Activated T-cell treated with anti-CD3 and anti-CD28 coated beads, Interleukin-2, amount 50 U/mL, for 72 hours (primary cell): Measurements from ENCODE around the gene CHCHD10. TPM values are rescaled to one million over a fixed set of nuclear protein-coding genes. Genes with fewer than 3 reads are reported as not detected.
"Not testable (repeated sequence)": the region's sequence is repeated elsewhere in the genome, so short reads cannot be mapped to it uniquely, and the experiment has no call there.

ENCODE experiments used
- ATAC-seq, 2 donors: fragments of 150-1000 bp; cut with Tn5 transposase; replicated peaks in 1 of 2; 2 replicates each; pipeline ENCODE4 v1.10.0; 2021; ENCODE audit warnings: moderate library complexity in 2 of 2, mild to moderate bottlenecking in 1 of 2
- DNase-seq, 2 donors: peaks; one replicate each; pipeline ENCODE4 v3.0.0; 2021 to 2022; ENCODE audit warnings: mixed read lengths in 1 of 2
- H3K27ac Mint-ChIP-seq: one replicate; pipeline ENCODE4 v1.8.0; 2022; ENCODE audit warnings: mild to moderate bottlenecking, moderate library complexity, mixed read lengths
- H3K27me3 Mint-ChIP-seq: one replicate; pipeline ENCODE4 v1.8.0; 2022; ENCODE audit warnings: low read depth, mixed read lengths
- H3K36me3 Mint-ChIP-seq, 2 donors: one replicate each; pipeline ENCODE4 v1.8.0; 2022; ENCODE audit warnings: mixed read lengths in 2 of 2, mild to moderate bottlenecking in 1 of 2; ENCODE audit not compliant: insufficient read depth in 2 of 2
- H3K4me1 Mint-ChIP-seq: one replicate; pipeline ENCODE4 v1.8.0; 2022; ENCODE audit warnings: low read depth, mixed read lengths
- H3K4me3 Mint-ChIP-seq, 2 donors: one replicate each; pipeline ENCODE4 v1.8.0; 2022; ENCODE audit warnings: mild to moderate bottlenecking in 2 of 2, mixed read lengths in 2 of 2, moderate library complexity in 2 of 2
- H3K9me3 Mint-ChIP-seq, 2 donors: one replicate each; pipeline ENCODE4 v1.8.0; 2022; ENCODE audit warnings: mixed read lengths in 2 of 2
- total RNA-seq, 2 donors: library from RNA; stranded (reverse); gene quantifications; one replicate each; pipeline ENCODE4 v1.2.3, GENCODE V29; 2022

The CHCHD10 gene
- total RNA-seq, 2 donors from 2014 or later: 54.4 to 62.5 TPM

DNA sequence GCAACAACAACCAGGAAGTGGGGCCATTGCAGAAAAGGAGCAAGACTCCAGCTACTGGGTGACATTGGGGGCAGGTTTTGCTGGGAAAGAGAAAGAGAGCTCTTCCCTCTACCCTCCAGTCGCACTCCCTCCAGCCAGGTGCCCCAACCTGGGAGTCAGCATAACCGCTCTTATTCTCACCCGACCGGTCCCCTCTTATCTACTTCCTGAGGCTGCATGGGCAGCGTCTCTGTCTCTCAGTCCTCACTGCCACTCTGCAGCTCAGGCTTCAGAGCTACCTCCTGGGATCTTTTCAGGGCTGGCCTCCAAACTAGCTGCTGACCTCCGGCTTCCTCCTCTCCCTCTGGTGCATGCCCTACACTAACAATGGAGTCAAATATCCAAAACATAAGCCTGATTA is 22.0 kb downstream of the CHCHD10 start:
- Mint-ChIP-seq H3K4me1 (peaks cover 12% of the 10 kb centered on the region), H3K27ac (no peak overlapping the region), H3K27me3 (no peaks in the 10 kb centered on the region), H3K4me3 (no peak overlapping the region), H3K36me3 (peaks cover 13 to 14% of the 10 kb centered on the region in 2 donors), H3K9me3 (no peaks in the 10 kb centered on the region)
- no peak for DNase-seq
- no peak for ATAC-seq

DNA sequence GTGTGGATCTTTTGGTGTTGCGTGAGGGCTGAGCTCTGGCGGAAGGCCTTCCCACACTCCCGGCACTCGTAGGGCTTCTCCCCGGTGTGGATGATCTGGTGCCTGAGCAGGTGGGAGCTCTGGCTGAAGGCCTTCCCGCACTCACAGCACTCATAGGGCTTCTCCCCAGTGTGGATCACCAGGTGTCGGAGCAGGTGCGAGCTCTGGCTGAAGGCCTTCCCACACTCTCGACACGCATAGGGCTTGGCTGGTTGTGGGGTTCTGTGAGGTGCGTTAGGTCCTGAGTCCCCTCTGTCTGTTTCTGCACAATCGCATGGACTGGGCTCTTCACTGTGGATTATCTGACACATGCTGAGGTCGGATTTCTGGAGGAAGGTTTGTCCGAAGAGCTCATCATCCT is 23.3 kb downstream of the CHCHD10 start:
- Mint-ChIP-seq H3K27ac (no peak overlapping the region), H3K4me1 (peaks cover under 1% of the 10 kb centered on the region), H3K4me3 (no peak overlapping the region), H3K27me3 (no peaks in the 10 kb centered on the region), H3K9me3 (no peaks in the 10 kb centered on the region), H3K36me3 (peaks cover 13 to 14% of the 10 kb centered on the region in 2 donors)
- ATAC-seq (no peak), DNase-seq (no peak)

DNA sequence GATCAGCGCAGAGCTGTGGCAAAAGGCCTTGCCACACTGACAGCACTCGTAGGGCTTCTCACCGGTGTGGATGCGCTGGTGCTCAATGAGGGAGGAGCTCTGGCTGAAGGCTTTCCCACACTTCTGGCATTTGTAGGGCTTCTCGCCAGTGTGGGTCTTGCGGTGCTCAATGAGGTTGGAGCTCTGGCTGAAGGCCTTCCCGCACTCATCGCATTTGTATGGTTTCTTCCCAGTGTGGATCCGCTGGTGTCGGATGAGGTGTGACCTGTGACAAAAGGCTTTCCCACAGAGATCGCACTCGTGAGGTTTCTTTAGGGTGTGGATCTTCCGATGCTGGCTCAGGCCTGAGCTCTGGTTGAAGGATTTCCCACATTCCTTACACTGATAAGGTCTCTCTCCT is 23.8 kb downstream of the CHCHD10 start:
- no peak overlapping the region for H3K27ac Mint-ChIP-seq
- H3K36me3 Mint-ChIP-seq: peaks cover 13 to 14% of the 10 kb centered on the region in 2 donors
- ATAC-seq (no peak), DNase-seq (no peak)
- H3K9me3 Mint-ChIP-seq: no peaks in the 10 kb centered on the region
- H3K27me3 Mint-ChIP-seq: no peaks in the 10 kb centered on the region
- no peaks in the 10 kb centered on the region for H3K4me1 Mint-ChIP-seq
- H3K4me3 Mint-ChIP-seq: no peak overlapping the region

- Mint-ChIP-seq H3K4me3 (no peak overlapping the region), H3K4me1 (no peaks in the 10 kb centered on the region), H3K9me3 (no peaks in the 10 kb centered on the region), H3K27me3 (no peaks in the 10 kb centered on the region), H3K36me3 (peaks cover 13 to 14% of the 10 kb centered on the region in 2 donors), H3K27ac (no peak overlapping the region)
- DNase-seq (no peak), ATAC-seq (no peak)
Observed at GRCh38 chr22:23743303-23743705, 24.5 kb downstream of the CHCHD10 start.

- Mint-ChIP-seq H3K9me3 (no peaks in the 10 kb centered on the region), H3K4me3 (no peak overlapping the region), H3K4me1 (no peaks in the 10 kb centered on the region), H3K36me3 (peaks cover 13 to 14% of the 10 kb centered on the region in 2 donors), H3K27ac (no peak overlapping the region), H3K27me3 (no peaks in the 10 kb centered on the region)
- DNase-seq (no peak), ATAC-seq (no peak)
Observed at GRCh38 chr22:23742505-23743264, 25.1 kb downstream of the CHCHD10 start.

DNA sequence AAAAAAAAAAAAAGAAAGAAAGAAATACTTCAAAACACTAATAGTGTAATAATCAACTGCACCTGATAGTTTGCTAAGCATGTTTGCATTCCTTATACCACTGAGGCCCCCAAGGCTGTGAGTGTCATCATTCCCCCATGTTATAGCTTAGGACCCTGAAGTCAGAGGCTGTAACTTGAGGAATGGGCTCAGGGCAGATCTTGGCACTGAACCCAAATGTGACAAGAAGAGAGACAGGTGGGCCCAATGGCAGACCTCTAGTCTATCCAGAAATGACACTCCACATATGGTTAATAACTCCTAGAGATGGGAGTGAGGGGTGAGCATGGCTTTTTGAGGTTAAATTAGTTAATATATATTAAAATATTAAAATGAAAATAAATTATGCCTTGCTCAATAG is 30.1 kb downstream of the CHCHD10 start:
- H3K27ac Mint-ChIP-seq: no peak overlapping the region
- H3K27me3 Mint-ChIP-seq: no peaks in the 10 kb centered on the region
- H3K36me3 Mint-ChIP-seq: no peaks in the 10 kb centered on the region
- DNase-seq: no peak
- no peaks in the 10 kb centered on the region for H3K4me1 Mint-ChIP-seq
- H3K9me3 Mint-ChIP-seq: no peaks in the 10 kb centered on the region
- H3K4me3 Mint-ChIP-seq: no peak overlapping the region
- ATAC-seq: no peak

DNA sequence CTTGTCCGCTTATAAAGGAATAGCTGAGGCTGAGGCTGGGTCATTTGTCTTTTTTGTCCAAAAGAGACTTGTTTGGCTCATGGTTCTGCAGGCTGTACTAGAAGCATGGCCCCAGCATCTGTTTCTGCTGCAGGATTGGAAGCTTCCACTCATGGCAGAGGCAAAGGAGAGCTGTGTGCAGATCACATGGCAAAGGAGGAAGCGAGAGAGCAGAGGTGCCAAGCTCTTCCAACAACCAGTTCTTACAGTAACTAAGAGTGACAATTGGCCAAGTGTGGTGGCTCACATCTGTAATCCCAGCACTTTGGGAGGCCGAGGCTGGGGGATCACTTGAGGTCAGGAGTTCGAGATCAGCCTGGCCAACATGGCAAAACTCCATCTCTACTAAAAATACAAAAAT is 39.7 kb downstream of the CHCHD10 start:
- not testable (repeated sequence) for DNase-seq, H3K27me3 Mint-ChIP-seq, H3K9me3 Mint-ChIP-seq, H3K4me3 Mint-ChIP-seq, H3K27ac Mint-ChIP-seq, H3K4me1 Mint-ChIP-seq, H3K36me3 Mint-ChIP-seq, ATAC-seq

DNA sequence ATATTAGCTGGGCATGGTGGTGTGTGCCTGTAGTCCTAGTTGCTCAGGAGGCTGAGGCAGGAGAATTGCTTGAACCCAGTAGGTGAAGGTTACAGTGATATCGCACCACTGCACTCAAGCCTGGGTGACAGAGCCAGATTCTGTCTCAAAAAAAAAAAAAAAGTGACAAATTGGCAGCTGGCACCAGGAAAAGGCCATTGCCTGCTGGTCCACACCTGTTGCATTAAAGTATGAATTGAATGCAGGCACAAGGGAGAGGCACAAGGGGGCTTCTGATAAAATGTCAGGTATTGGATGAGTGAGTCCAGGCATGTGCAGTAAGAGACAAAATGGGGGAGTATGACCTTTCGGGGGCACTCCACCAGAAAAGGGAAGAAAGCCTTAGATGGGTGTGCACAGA is 45.0 kb downstream of the CHCHD10 start:
- no peaks in the 10 kb centered on the region for H3K9me3 Mint-ChIP-seq
- H3K27me3 Mint-ChIP-seq: no peaks in the 10 kb centered on the region
- no peak for DNase-seq
- no peak overlapping the region for H3K4me3 Mint-ChIP-seq
- H3K36me3 Mint-ChIP-seq: no peaks in the 10 kb centered on the region
- H3K27ac Mint-ChIP-seq: no peak overlapping the region
- no peak for ATAC-seq
- H3K4me1 Mint-ChIP-seq: no peaks in the 10 kb centered on the region

GRCh38 chr22:23722160-23722559 is 45.6 kb downstream of the CHCHD10 start:
- Mint-ChIP-seq H3K4me1 (peaks cover 5% of the 10 kb centered on the region), H3K36me3 (no peaks in the 10 kb centered on the region)
- no peak for ATAC-seq

DNA sequence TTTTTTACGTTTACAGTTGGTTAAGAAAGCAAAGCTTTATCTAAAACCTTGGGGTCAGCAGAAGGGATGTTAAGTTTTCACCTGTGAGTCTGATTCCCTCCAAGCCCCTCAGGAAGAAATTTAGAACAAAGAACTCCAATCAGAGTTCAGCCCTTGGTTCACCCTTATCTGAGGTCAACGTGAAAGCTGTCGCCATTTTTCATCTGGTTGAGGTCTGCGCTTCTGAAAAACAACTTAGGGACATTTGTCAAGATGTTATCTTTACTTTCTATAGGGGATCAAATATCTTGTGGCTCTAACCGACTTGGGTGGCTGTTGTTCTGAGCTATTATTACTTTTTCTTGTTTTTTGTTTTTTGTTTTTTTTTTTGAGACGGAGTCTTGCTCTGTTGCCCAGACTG is 46.9 kb downstream of the CHCHD10 start:
- H3K4me3 Mint-ChIP-seq: no peak overlapping the region
- DNase-seq (no peak), ATAC-seq (no peak)
- no peak overlapping the region for H3K27ac Mint-ChIP-seq
- no peaks in the 10 kb centered on the region for H3K9me3 Mint-ChIP-seq
- H3K4me1 Mint-ChIP-seq: peaks cover 9% of the 10 kb centered on the region
- no peaks in the 10 kb centered on the region for H3K27me3 Mint-ChIP-seq
- H3K36me3 Mint-ChIP-seq: no peaks in the 10 kb centered on the region

More at GRCh38 chr22:23722160-23722559, 45.6 kb downstream of the CHCHD10 start:
- no peaks in the 10 kb centered on the region for H3K9me3 Mint-ChIP-seq
- DNase-seq: no peak
- no peak overlapping the region for H3K4me3 Mint-ChIP-seq
- no peaks in the 10 kb centered on the region for H3K27me3 Mint-ChIP-seq
- H3K27ac Mint-ChIP-seq: no peak overlapping the region

GRCh38 chr22:23718371-23719165 is 49.2 kb downstream of the CHCHD10 start:
- no peak for DNase-seq
- H3K27ac Mint-ChIP-seq: no peak overlapping the region
- no peaks in the 10 kb centered on the region for H3K27me3 Mint-ChIP-seq
- no peak overlapping the region for H3K4me3 Mint-ChIP-seq
- H3K36me3 Mint-ChIP-seq: peaks cover 2 to 5% of the 10 kb centered on the region in 2 donors
- peaks cover 26% of the 10 kb centered on the region for H3K4me1 Mint-ChIP-seq
- no peaks in the 10 kb centered on the region for H3K9me3 Mint-ChIP-seq
- no peak for ATAC-seq

DNA sequence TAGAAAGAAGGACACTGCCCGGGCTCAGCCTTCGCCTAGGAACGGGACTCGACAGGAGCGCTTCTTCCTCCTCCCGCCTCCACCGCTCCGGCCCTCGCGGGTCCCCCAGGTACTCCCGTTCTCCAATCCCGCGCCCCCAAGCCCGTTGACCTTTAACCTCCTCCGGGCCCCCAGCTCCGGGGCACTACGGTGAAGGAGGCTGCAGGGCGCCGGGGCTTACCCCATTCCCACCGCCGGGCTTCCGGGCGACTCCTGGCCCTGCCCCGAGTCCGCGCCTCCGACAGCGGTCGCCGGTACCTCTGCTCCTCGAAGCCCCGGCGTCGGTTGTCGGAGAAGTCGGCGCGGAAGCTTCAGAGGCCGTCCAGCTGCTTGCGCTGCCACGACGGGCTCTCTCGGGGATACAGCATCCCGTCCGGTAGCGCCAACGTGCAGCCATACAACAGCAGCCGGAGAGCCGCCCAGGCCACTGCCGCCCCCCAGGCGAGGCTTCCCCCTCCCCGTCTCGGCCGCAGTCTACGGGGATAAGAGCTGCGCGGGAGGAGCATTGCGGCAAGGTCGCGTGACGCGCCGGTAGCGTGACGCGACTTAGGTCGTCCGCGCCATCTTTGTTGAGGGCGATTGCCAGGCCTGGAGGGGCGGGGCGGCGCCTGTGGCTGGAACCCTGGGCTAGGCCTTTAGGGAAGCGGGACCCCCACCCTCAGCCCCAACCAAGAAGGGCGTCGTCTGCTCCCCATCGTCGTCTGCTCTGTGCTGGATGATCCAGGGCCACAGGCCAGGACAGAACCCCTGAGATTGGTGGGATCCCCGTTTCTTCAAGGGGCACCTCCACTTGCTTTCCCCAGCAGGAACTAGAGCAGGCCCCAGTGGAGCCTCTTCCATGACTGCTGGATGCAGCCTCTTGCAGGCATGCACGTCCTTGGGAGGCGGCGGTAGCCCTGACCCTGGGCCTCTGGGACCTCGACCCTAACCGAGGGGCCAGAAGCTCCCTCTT is 50.7 kb downstream of the CHCHD10 start:
- peaks cover 2 to 9% of the 10 kb centered on the region in 2 donors for H3K36me3 Mint-ChIP-seq
- peaks cover 26% of the 10 kb centered on the region for H3K4me1 Mint-ChIP-seq
- peak overlapping the region; percentile 7 for H3K27ac Mint-ChIP-seq
- ATAC-seq (peak; percentile 94), DNase-seq (peak; percentile 84 to 86)
- no peaks in the 10 kb centered on the region for H3K9me3 Mint-ChIP-seq
- peak overlapping the region; percentile 79 to 80 for H3K4me3 Mint-ChIP-seq
- no peaks in the 10 kb centered on the region for H3K27me3 Mint-ChIP-seq
